ENCODE results near the gene SLC9A7. TPM values are rescaled to one million over a fixed set of nuclear protein-coding genes. Genes with fewer than 3 reads are reported as not detected.

Gene SLC9A7
- total and polyA plus RNA-seq, 2 of the 13 experiments (the other 11 are each of a cell fraction or from before 2014, with no cell fraction given), result 5.8 to 7.2 TPM

- 0 out of 2 replicates have a peak, but pooled peaks have one; percentile 13 for TF ChIP-seq ZXDC (CRISPR knock-in tag; IDR thresholded peaks at IDR 0.05)
- TF ChIP-seq, protein P1, sequence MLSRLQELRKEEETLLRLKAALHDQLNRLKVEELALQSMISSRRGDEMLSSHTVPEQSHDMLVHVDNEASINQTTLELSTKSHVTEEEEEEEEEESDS (CRISPR knock-in tag; IDR thresholded peaks at IDR 0.05; ENCODE audit: borderline replicate concordance), result no peak
These were observed 184.8 kb downstream of the SLC9A7 start (continued) for GRCh38 chrX:46573892-46574773.

- peak; percentile 54 for DNase-seq (ENCODE audit: low spot score)
- in situ Hi-C loops (cut with HindIII; ENCODE audit: extremely low pct_ligation_motif_present, low pct_unique_long_range_greater_than_20kb) (no loop called here), intact Hi-C loops (cut with micrococcal nuclease; ENCODE audit: unreplicated experiment) (loop anchor here (5.0 kb wide), 1 partner anchor 69 kb away; no protein-coding TSS in a partner anchor)
- H4K20me1 ChIP-seq (ENCODE audit: insufficient read depth, low read length), result no peaks in the 10 kb centered on the region
- CTCF ChIA-PET (ENCODE audit: low intra/inter-chr PET ratio, low total read pairs), result interaction anchor here (0.9 kb wide), 1 partner anchor 112 kb away, joined by 3 read pairs; no protein-coding TSS in a partner anchor
- H3K4me3 ChIP-seq (replicated peaks in 1 of 3; ENCODE audit: insufficient read depth in 1 of 3, low read depth in 2 of 3, low read length in 3 of 3), result peak within 1 kb of the TSS; percentile 63 to 80 (median 74); a peak in 5 of 6 replicates
- peak within 1 kb of the TSS; percentile 83 for H2AFZ ChIP-seq (ENCODE audit: low read length)
- no peaks in the 10 kb centered on the region for H3K9me3 ChIP-seq (ENCODE audit: low read length)
- no TSS peak for BruUV-seq (replicated peaks)
- peaks cover 14% of the 10 kb centered on the region for H3K79me2 ChIP-seq (ENCODE audit: insufficient read depth, low read length)
- no peak for FAIRE-seq
- POLR2A ChIA-PET, result no interaction called here
- peak within 1 kb of the TSS; percentile 71 for H3K27ac ChIP-seq (ENCODE audit: extremely low read length, insufficient read depth, low read length)
- WGBS (ENCODE audit: low lambda C conversion rate), result 0% methylated on average over 3 of the region's 35 CpGs
- peaks cover 42% of the 10 kb centered on the region for H3K4me1 ChIP-seq (ENCODE audit: insufficient read depth, low read length)
- no peaks in the 10 kb centered on the region for H3K27me3 ChIP-seq (ENCODE audit: control insufficient read depth in 1 of 2, insufficient read depth in 2 of 2, low read length in 2 of 2)
- H3K9ac ChIP-seq (ENCODE audit: insufficient read depth, low read depth, low read length), result peak within 1 kb of the TSS; percentile 62
- peak; percentile 88 for ATAC-seq
- H3K4me2 ChIP-seq (ENCODE audit: low read depth, low read length), result peak within 1 kb of the TSS; percentile 82
- H3K36me3 ChIP-seq (replicated peaks in 1 of 2; ENCODE audit: control insufficient read depth in 1 of 2, insufficient read depth in 2 of 2, low read length in 2 of 2), result no peaks in the 10 kb centered on the region; a peak in 1 of 5 replicates
- TF ChIP-seq IKZF1 (IDR thresholded peaks at IDR 0.05) (no peak), DMAP1 (CRISPR knock-in tag; IDR thresholded peaks at IDR 0.05) (no peak), PHF21A (CRISPR knock-in tag; IDR thresholded peaks at IDR 0.05) (peak; percentile 33; the same call in 1 of the 2 replicates), PHF8 (CRISPR knock-in tag; IDR thresholded peaks at IDR 0.05) (peak; percentile 31; the same call in 1 of the 2 replicates), KAT8 (CRISPR knock-in tag; IDR thresholded peaks at IDR 0.05) (peak; percentile 14; the same call in 1 of the 2 replicates), CHD2 (IDR thresholded peaks at IDR 0.05; ENCODE audit: low read depth, low read length) (no peak), POLR2G (IDR thresholded peaks at IDR 0.05; ENCODE audit: low read depth, low read length) (peak; percentile 52), CREM (IDR thresholded peaks at IDR 0.05) (peak; percentile 21; the same call in 1 of the 2 replicates), CREM (CRISPR knock-in tag; IDR thresholded peaks at IDR 0.05) (no peak), ZBTB37 (CRISPR knock-in tag; IDR thresholded peaks at IDR 0.05) (peak; percentile 65; the same call in 1 of the 2 replicates), MYNN (CRISPR knock-in tag; IDR thresholded peaks at IDR 0.05; ENCODE audit: low read depth) (no peak), ZNF382 (CRISPR knock-in tag; IDR thresholded peaks at IDR 0.05; ENCODE audit: borderline replicate concordance) (no peak)
- TF ChIP-seq, protein P2, sequence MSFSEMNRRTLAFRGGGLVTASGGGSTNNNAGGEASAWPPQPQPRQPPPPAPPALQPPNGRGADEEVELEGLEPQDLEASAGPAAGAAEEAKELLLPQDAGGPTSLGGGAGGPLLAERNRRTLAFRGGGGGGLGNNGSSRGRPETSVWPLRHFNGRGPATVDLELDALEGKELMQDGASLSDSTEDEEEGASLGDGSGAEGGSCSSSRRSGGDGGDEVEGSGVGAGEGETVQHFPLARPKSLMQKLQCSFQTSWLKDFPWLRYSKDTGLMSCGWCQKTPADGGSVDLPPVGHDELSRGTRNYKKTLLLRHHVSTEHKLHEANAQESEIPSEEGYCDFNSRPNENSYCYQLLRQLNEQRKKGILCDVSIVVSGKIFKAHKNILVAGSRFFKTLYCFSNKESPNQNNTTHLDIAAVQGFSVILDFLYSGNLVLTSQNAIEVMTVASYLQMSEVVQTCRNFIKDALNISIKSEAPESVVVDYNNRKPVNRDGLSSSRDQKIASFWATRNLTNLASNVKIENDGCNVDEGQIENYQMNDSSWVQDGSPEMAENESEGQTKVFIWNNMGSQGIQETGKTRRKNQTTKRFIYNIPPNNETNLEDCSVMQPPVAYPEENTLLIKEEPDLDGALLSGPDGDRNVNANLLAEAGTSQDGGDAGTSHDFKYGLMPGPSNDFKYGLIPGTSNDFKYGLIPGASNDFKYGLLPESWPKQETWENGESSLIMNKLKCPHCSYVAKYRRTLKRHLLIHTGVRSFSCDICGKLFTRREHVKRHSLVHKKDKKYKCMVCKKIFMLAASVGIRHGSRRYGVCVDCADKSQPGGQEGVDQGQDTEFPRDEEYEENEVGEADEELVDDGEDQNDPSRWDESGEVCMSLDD (CRISPR knock-in tag; IDR thresholded peaks at IDR 0.05; ENCODE audit: borderline replicate concordance), result no peak
These were observed 185.5 kb downstream of the SLC9A7 start, which contains the start of gene CHST7 for GRCh38 chrX:46573331-46573891. TSS of gene CHST7 (plus strand) at chrX:46573765. CDS start at chrX:46573932, 167 bp downstream.

All from HepG2 (cell line).